H1 (cell line): ENCODE measurements around the gene OLA1. TPM values are rescaled to one million over a fixed set of nuclear protein-coding genes. Genes with fewer than 3 reads are reported as not detected.

ENCODE experiments used
- CBX8 ChIP-seq: fragments of 300-800, 300-1000 bp; sonication (generic); IDR thresholded peaks from 2 replicates; pipeline ENCODE4 v1.7.1; 2016; ENCODE audit warnings: low read depth, low read length, borderline replicate concordance
- GABPA ChIP-seq: IDR thresholded peaks from 2 replicates; pipeline ENCODE4 v1.6.1; 2011; ENCODE audit warnings: mild to moderate bottlenecking, low read length, moderate library complexity, borderline replicate concordance; ENCODE audit not compliant: insufficient read depth
- KDM1A ChIP-seq: fragments of 200-600, 300-600 bp; sonication (generic); IDR thresholded peaks from 2 replicates; pipeline ENCODE4 v1.7.1; 2016; ENCODE audit warnings: mild to moderate bottlenecking, low read length, borderline replicate concordance
- MAFK ChIP-seq: IDR thresholded peaks from 2 replicates; pipeline ENCODE4 v1.6.1; 2012; ENCODE audit warnings: low read depth, mild to moderate bottlenecking, improper control_type of control experiment, low read length
- POU5F1 ChIP-seq: IDR thresholded peaks from 2 replicates; pipeline ENCODE4 v1.6.1; 2011; ENCODE audit warnings: low read depth, mild to moderate bottlenecking, low read length, moderate library complexity
- RFX5 ChIP-seq: IDR thresholded peaks from 2 replicates; pipeline ENCODE4 v1.6.1; 2011; ENCODE audit warnings: low read depth, low read length, improper control_type of control experiment, borderline replicate concordance
- polyA plus RNA-seq, 7 experiments: library from polyadenylated mRNA; depleted of rRNA in 3 of 7; stranded (reverse) in 5 of 7; unstranded in 2 of 7; fragments of >200 nt in 5 of 7; fragments of 200-250 nt in 2 of 7; gene quantifications; 1 replicate in 5 of 7; 2 replicates in 1 of 7; 4 replicates in 1 of 7; pipeline versions ENCODE4 v1.2.1 to v1.2.3, GENCODE V29; 2011 to 2013; ENCODE audit warnings: missing spikeins in 2 of 7, mixed read lengths in 2 of 7
- total RNA-seq: library from RNA; stranded (reverse); fragmentation: NEBNext Ultra II Directional; extraction: Animal tissue kit (Norgen Biotek cat#: 25700); gene quantifications from 2 replicates; pipeline ENCODE4 v1.2.1, GENCODE V29; 2021
- TF ChIP-seq, protein P1 (sequence below): IDR thresholded peaks from 2 replicates; pipeline ENCODE4 v1.6.1; 2011; ENCODE audit warnings: low read depth, mild to moderate bottlenecking, low read length; ENCODE audit not compliant: insufficient read depth
- TF ChIP-seq, protein P2 (sequence below): IDR thresholded peaks from 2 replicates; pipeline ENCODE4 v1.6.1; 2012; ENCODE audit warnings: inconsistent platforms

The OLA1 gene
- total and polyA plus RNA-seq, 2 of the 8 experiments (the other 6 are each of a cell fraction or from before 2014, with no cell fraction given) = 39.3 to 158 TPM

DNA sequence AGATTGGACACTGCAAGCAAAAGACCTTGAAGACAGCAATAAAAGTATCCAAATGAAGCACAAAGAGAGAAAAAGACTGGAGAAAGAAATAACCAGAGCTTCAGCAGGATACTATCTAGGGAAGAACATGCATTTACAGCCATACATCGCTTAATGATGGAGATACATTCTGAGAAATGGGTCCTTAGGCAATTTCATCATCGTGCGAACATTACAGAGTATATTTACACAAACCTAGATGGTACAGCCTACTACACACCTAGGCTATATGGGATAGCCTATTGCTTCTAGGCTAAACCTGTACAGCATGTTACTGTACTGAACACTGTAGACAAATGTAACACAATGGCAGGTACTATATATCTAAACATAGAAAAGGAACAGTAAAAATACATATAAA is 11.9 kb downstream of the OLA1 start (continued):
- TF ChIP-seq, protein P1, sequence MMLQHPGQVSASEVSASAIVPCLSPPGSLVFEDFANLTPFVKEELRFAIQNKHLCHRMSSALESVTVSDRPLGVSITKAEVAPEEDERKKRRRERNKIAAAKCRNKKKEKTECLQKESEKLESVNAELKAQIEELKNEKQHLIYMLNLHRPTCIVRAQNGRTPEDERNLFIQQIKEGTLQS = no peak
- TF ChIP-seq MAFK (no peak), GABPA (no peak), KDM1A (no peak), POU5F1 (no peak), RFX5 (no peak), CBX8 (no peak)
- TF ChIP-seq, protein P2, sequence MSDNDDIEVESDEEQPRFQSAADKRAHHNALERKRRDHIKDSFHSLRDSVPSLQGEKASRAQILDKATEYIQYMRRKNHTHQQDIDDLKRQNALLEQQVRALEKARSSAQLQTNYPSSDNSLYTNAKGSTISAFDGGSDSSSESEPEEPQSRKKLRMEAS = no peak
